Transverse colon (tissue), 4 donors: ENCODE data around the gene DENND6B. TPM values are rescaled to one million over a fixed set of nuclear protein-coding genes. Genes with fewer than 3 reads are reported as not detected.
A peak's percentile ranks its signal among the peaks of the same experiment; 100 is the strongest.

Experiments used
- DNase-seq: peaks from one replicate; pipeline ENCODE4 v3.0.0-alpha.2; 2019
- H3K27ac ChIP-seq, 4 donors: fragments of 200-600 bp; sonication (generic); 2 replicates each; pipeline ENCODE4 v1.5.1; 2016 to 2018; ENCODE audit warnings: inconsistent platforms in 4 of 4
- H3K27me3 ChIP-seq: fragments of 200-600 bp; sonication (generic); 2 replicates; pipeline ENCODE4 v1.5.1; 2017; ENCODE audit warnings: inconsistent platforms
- H3K36me3 ChIP-seq, 4 donors: fragments of 200-600 bp; sonication (generic); 2 replicates each; pipeline ENCODE4 v1.5.1; 2017 to 2019; ENCODE audit warnings: inconsistent platforms in 4 of 4
- H3K4me1 ChIP-seq, 4 donors: fragments of 200-600 bp; sonication (generic); 2 replicates each; pipeline ENCODE4 v1.5.1; 2017 to 2020; ENCODE audit warnings: inconsistent platforms in 4 of 4
- H3K4me3 ChIP-seq, 4 donors: fragments of 200-600 bp; sonication (generic); 1 replicate in 1 of 4; 2 replicates in 3 of 4; pipeline versions ENCODE4 v1.5.1 to v1.6.1; 2017 to 2019; ENCODE audit warnings: inconsistent platforms in 4 of 4
- H3K9me3 ChIP-seq, 2 donors: fragments of 200-600 bp; sonication (generic); 2 replicates each; pipeline ENCODE4 v1.5.1; 2017 to 2019; ENCODE audit warnings: inconsistent platforms in 2 of 2
- EP300 ChIP-seq: sonication (generic); formaldehyde crosslinking; IDR thresholded peaks from one replicate; pipeline ENCODE4 v1.6.1; 2017; ENCODE audit warnings: antibody characterized with exemption, low read depth
- POLR2A ChIP-seq: fragments of 450-650 bp; IDR thresholded peaks from one replicate; pipeline ENCODE4 v1.6.1; 2016; ENCODE audit warnings: antibody characterized with exemption, mild to moderate bottlenecking, moderate library complexity
- POLR2AphosphoS5 ChIP-seq, 3 donors: sonication (generic); formaldehyde crosslinking; IDR thresholded peaks; one replicate each; pipeline ENCODE4 v1.6.1; 2016; ENCODE audit warnings: antibody characterized with exemption in 3 of 3
- WGBS, 2 donors: methylation state at CpG; one replicate each; pipeline ENCODE4 v1.1.5; 2018; ENCODE audit warnings: low coverage in 1 of 2; 5-methylcytosine and 5-hydroxymethylcytosine counted together
- in situ Hi-C, 4 donors: fragments of 200-750 bp; cut with MboI; loops; one replicate each; pipeline versions ENCODE4 v1.15.0 to v1.15.1; 2017; ENCODE audit warnings: low sequenced_read_pairs in 3 of 4, low pct_ligation_motif_present in 1 of 4, low pct_unique_long_range_greater_than_20kb in 1 of 4
- intact Hi-C: fragments of 100-400 bp; cut with DNase I; formaldehyde crosslinking; loops from one replicate; pipeline ENCODE4 v1.15.1; 2023; ENCODE audit warnings: low total_unique reads
- total RNA-seq, 4 donors: library from RNA; depleted of rRNA; stranded (reverse); fragments of >200 nt; gene quantifications; one replicate each; pipeline ENCODE4 v1.1.0, GENCODE V29; 2016
- TF ChIP-seq, protein P1 (sequence below), 5 experiments: fragments of 200-600 bp in 3 of 5; fragments of 450-650 bp in 2 of 5; sonication (generic) in 3 of 5; IDR thresholded peaks; 1 replicate in 2 of 5; 2 replicates in 3 of 5; pipeline ENCODE4 v1.5.1; 2016 to 2017; ENCODE audit warnings: antibody characterized with exemption in 5 of 5, inconsistent platforms in 3 of 5, mild to moderate bottlenecking in 2 of 5, moderate library complexity in 1 of 5

Gene DENND6B
- total RNA-seq, 4 donors from 2014 or later = 3.2 to 22.7 (median 8.3) TPM

- intact Hi-C loops (no loop called here), in situ Hi-C loops (loop anchor here in 2 of 4 donors (10.0 kb wide), 2 partner anchors 65 to 225 kb away; no protein-coding TSS in a partner anchor)
- Histone ChIP-seq H3K9me3 (no peaks in the 10 kb centered on the region), H3K27me3 (peaks cover 51% of the 10 kb centered on the region), H3K4me1 (peaks cover 23 to 54% (median 49%) of the 10 kb centered on the region in 4 donors), H3K36me3 (peaks cover 0 to 1% (median 0%) of the 10 kb centered on the region in 4 donors), H3K27ac (peak within 1 kb of the TSS; percentile 26 to 55 (median 40)), H3K4me3 (peak within 1 kb of the TSS in 3 of 4 donors; percentile 33 to 59 (median 47))
- no peak for TF ChIP-seq EP300
- TF ChIP-seq, protein P1, sequence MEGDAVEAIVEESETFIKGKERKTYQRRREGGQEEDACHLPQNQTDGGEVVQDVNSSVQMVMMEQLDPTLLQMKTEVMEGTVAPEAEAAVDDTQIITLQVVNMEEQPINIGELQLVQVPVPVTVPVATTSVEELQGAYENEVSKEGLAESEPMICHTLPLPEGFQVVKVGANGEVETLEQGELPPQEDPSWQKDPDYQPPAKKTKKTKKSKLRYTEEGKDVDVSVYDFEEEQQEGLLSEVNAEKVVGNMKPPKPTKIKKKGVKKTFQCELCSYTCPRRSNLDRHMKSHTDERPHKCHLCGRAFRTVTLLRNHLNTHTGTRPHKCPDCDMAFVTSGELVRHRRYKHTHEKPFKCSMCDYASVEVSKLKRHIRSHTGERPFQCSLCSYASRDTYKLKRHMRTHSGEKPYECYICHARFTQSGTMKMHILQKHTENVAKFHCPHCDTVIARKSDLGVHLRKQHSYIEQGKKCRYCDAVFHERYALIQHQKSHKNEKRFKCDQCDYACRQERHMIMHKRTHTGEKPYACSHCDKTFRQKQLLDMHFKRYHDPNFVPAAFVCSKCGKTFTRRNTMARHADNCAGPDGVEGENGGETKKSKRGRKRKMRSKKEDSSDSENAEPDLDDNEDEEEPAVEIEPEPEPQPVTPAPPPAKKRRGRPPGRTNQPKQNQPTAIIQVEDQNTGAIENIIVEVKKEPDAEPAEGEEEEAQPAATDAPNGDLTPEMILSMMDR (IDR thresholded peaks at IDR 0.05) = no peak
- no peak for TF ChIP-seq POLR2A
- peak; percentile 58 for DNase-seq
- 0% methylated on average over 54 of the region's 92 CpGs; no CpG with 5 or more reads in 1 of the 2 donors for WGBS, 2 donors
These were observed 56.7 kb downstream of the DENND6B start, which contains the start of gene MAPK11 for GRCh38 chr22:50269970-50270665. TSS of gene MAPK11 (minus strand) at chr22:50270380. CDS start at chr22:50270292, 88 bp downstream.

DNA sequence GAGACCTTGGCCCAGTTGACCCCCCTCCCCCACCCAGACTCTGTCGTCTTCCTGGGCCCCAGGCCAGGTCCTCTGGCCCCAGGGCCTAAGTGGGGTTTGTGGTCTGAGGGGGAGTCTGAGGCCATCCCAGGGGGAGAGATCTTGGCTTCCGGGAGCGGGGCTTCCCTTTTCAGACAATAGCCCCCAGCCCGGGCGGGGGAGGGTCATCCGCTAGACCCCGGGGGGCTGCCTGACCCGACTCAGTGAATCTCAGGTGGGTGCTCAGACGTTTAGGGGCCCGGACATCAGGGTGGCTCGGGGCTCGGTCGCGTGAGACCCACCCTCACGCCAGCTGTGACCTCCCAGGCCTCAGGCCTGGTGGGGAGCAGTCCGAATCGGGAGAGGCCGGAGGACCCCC is 57.2 kb downstream of the DENND6B start:
- Histone ChIP-seq H3K36me3 (no peaks in the 10 kb centered on the region), H3K27me3 (peaks cover 51% of the 10 kb centered on the region), H3K9me3 (no peaks in the 10 kb centered on the region), H3K4me1 (peaks cover 23 to 54% (median 49%) of the 10 kb centered on the region in 4 donors), H3K4me3 (peak overlapping the region in 3 of 4 donors; percentile 33 to 59 (median 47)), H3K27ac (peak overlapping the region in 2 of 4 donors; percentile 37 to 43)
- in situ Hi-C loops (loop anchor here in 1 of 4 donors (10.0 kb wide), 1 partner anchor 225 kb away; no protein-coding TSS in a partner anchor), intact Hi-C loops (no loop called here)
- TF ChIP-seq, protein P1 (IDR thresholded peaks at IDR 0.05) = no peak
- TF ChIP-seq POLR2A (no peak), EP300 (no peak), POLR2AphosphoS5 (IDR thresholded peaks at IDR 0.05) (no peak)
- 15% methylated on average over 10 of the region's 18 CpGs; no CpG with 5 or more reads in 1 of the 2 donors for WGBS, 2 donors
- no peak for DNase-seq

DNA sequence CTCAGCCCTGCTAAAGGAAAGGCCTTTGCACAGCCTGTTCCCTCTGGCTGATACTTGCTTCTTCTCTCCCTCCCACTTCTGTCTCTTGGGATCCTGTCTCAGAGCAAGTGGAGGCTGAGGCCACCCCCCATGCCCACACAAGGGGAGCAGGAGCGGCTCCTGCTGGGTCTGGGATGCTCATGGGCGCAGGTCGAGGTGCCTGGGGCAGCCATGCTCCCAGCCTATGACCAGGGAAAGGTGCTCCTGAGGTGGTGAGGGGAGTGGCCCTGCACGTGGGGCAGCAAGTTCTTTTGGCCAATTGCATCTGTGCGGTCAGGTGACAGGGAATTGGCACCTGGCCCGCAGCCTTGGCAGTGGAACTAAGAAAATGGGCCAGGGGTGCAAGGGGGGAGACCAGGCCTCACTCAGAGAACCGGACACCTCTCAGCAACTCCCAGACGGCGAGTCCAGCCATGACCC is 58.1 kb downstream of the DENND6B start:
- in situ Hi-C loops (loop anchor here in 1 of 4 donors (10.0 kb wide), 1 partner anchor 226 kb away; no protein-coding TSS in a partner anchor), intact Hi-C loops (no loop called here)
- H3K4me1 ChIP-seq = peaks cover 23 to 54% (median 49%) of the 10 kb centered on the region in 4 donors
- H3K4me3 ChIP-seq = no peak overlapping the region
- 40% methylated on average over 9 of the region's 9 CpGs; no CpG with 5 or more reads in 1 of the 2 donors for WGBS, 2 donors
- H3K27ac ChIP-seq = no peak overlapping the region
- H3K27me3 ChIP-seq = peaks cover 57% of the 10 kb centered on the region
- no peaks in the 10 kb centered on the region for H3K9me3 ChIP-seq
- TF ChIP-seq EP300 = no peak
- TF ChIP-seq POLR2A = no peak
- TF ChIP-seq, protein P1 (IDR thresholded peaks at IDR 0.05) = no peak
- H3K36me3 ChIP-seq = no peaks in the 10 kb centered on the region
- DNase-seq = peak; percentile 35
